AG09309 (cell line): ENCODE results near the gene TOGARAM2.

Experiments used
- DNase-seq: peaks from one replicate; pipeline ENCODE4 v3.0.0-alpha.2; 2010; ENCODE audit warnings: low read depth
- H3K4me3 ChIP-seq: 2 replicates; pipeline ENCODE4 v1.5.1; 2011; ENCODE audit warnings: mild to moderate bottlenecking, low read depth, low read length, moderate library complexity; ENCODE audit not compliant: control insufficient read depth
- TF ChIP-seq, protein P1 (sequence below): IDR thresholded peaks from 2 replicates; pipeline ENCODE4 v1.5.1; 2011; ENCODE audit warnings: mild to moderate bottlenecking, low read depth, low read length, inconsistent platforms; ENCODE audit not compliant: insufficient read depth, control insufficient read depth; ENCODE audit errors: missing control alignments

The TOGARAM2 gene

GRCh38 chr2:29015701-29016470 is 34.8 kb downstream of the TOGARAM2 start:
- TF ChIP-seq, protein P1, sequence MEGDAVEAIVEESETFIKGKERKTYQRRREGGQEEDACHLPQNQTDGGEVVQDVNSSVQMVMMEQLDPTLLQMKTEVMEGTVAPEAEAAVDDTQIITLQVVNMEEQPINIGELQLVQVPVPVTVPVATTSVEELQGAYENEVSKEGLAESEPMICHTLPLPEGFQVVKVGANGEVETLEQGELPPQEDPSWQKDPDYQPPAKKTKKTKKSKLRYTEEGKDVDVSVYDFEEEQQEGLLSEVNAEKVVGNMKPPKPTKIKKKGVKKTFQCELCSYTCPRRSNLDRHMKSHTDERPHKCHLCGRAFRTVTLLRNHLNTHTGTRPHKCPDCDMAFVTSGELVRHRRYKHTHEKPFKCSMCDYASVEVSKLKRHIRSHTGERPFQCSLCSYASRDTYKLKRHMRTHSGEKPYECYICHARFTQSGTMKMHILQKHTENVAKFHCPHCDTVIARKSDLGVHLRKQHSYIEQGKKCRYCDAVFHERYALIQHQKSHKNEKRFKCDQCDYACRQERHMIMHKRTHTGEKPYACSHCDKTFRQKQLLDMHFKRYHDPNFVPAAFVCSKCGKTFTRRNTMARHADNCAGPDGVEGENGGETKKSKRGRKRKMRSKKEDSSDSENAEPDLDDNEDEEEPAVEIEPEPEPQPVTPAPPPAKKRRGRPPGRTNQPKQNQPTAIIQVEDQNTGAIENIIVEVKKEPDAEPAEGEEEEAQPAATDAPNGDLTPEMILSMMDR, result no peak
- no peak for DNase-seq
- no peak overlapping the region for H3K4me3 ChIP-seq

- TF ChIP-seq, protein P1, result no peak
Observed at GRCh38 chr2:29016504-29016903, 35.4 kb downstream of the TOGARAM2 start.

GRCh38 chr2:29017716-29018435 is 36.8 kb downstream of the TOGARAM2 start:
- TF ChIP-seq, protein P1, result no peak
- no peak for DNase-seq
- H3K4me3 ChIP-seq, result no peak overlapping the region

More at GRCh38 chr2:29016504-29016903, 35.4 kb downstream of the TOGARAM2 start:
- no peak for DNase-seq
- no peak overlapping the region for H3K4me3 ChIP-seq

GRCh38 chr2:29021886-29022285 is 40.8 kb downstream of the TOGARAM2 start:
- TF ChIP-seq, protein P1, result no peak
- no peak for DNase-seq
- no peak overlapping the region for H3K4me3 ChIP-seq

DNA sequence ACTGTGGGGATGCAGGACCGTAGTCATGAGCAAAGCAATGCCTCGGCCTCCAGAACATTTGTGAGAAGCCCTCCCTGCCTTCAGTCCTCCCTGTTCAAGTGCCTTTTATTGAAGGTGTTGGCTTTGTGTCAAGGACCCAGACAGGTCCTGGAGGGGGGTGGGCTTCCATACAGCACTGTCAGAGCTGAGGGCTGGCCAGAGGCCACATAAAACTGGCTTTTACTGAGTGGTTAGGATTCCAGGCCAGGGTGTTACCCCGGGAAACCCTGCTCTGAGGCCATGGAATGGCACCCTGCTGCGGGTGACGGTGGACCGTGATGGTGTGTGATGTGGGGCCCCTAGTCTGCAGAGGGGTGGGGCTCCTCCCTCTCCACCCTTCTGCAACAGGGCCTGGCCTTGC is 41.6 kb downstream of the TOGARAM2 start:
- DNase-seq, result no peak
- no peak overlapping the region for H3K4me3 ChIP-seq
- TF ChIP-seq, protein P1, result no peak

DNA sequence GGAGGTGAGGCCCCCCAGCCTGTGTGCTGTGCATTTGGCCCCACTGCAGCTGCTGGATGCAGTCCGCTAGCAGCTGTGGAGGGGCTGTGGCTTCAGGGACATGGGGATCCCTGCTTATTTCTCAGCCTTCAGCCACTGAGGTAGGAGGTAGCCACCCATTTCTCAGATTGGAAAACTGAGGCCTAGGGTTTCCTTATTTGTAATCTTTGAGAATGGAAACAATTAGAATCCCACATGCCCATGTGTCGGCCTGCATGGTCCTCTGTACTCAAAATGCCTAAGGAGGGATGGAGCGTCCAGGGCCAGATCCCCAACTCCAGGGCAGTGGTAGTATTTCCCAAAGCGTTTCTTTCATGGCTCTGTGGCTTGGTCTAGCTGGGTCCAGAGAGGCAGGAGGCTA is 42.1 kb downstream of the TOGARAM2 start:
- TF ChIP-seq, protein P1, result no peak
- H3K4me3 ChIP-seq, result no peak overlapping the region
- no peak for DNase-seq
